Measurements from ENCODE around the gene ZEB2. TPM values are rescaled to one million over a fixed set of nuclear protein-coding genes. Genes with fewer than 3 reads are reported as not detected.

The ZEB2 gene
- total RNA-seq, 4 donors from 2014 or later, result 168 to 344 (median 251) TPM

GRCh38 chr2:144496092-144496976 is 23.6 kb downstream of the ZEB2 start:
- no peak for ATAC-seq (ENCODE audit: low FRiP score)

GRCh38 chr2:144495227-144496091 is 24.5 kb downstream of the ZEB2 start:
- no peak for DNase-seq (ENCODE audit: low spot score)
- ATAC-seq (ENCODE audit: low FRiP score), result no peak
- TF ChIP-seq CTCF (IDR thresholded peaks at IDR 0.05), result no peak

More at GRCh38 chr2:144496092-144496976, 23.6 kb downstream of the ZEB2 start:
- TF ChIP-seq CTCF (IDR thresholded peaks at IDR 0.05), result no peak
- DNase-seq (ENCODE audit: low spot score), result no peak

GRCh38 chr2:144493027-144493809 is 26.7 kb downstream of the ZEB2 start:
- no peak for DNase-seq (ENCODE audit: low spot score)
- no peak for ATAC-seq (ENCODE audit: low FRiP score)
- TF ChIP-seq CTCF (IDR thresholded peaks at IDR 0.05), result no peak

- ATAC-seq (ENCODE audit: low FRiP score), result no peak
- TF ChIP-seq CTCF (IDR thresholded peaks at IDR 0.05), result no peak
- DNase-seq (ENCODE audit: low spot score), result no peak
Observed at GRCh38 chr2:144490857-144491256, 29.1 kb downstream of the ZEB2 start.

GRCh38 chr2:144490017-144490416 is 29.9 kb downstream of the ZEB2 start:
- ATAC-seq (ENCODE audit: low FRiP score), result no peak
- no peak for TF ChIP-seq CTCF (IDR thresholded peaks at IDR 0.05)
- DNase-seq (ENCODE audit: low spot score), result no peak

GRCh38 chr2:144489315-144489916 is 30.5 kb downstream of the ZEB2 start:
- no peak for ATAC-seq (ENCODE audit: low FRiP score)

More at GRCh38 chr2:144489315-144489916, 30.5 kb downstream of the ZEB2 start:
- DNase-seq (ENCODE audit: low spot score), result no peak
- TF ChIP-seq CTCF (IDR thresholded peaks at IDR 0.05), result no peak

All from omental fat pad (tissue), 4 donors.